Thyroid gland (tissue), 4 donors: ENCODE data around the gene DHRS4L2.
"Not testable (repeated sequence)": the region's sequence is repeated elsewhere in the genome, so short reads cannot be mapped to it uniquely, and the experiment has no call there.

Source experiments
- POLR2A ChIP-seq, 2 donors: fragments of 450-650 bp; IDR thresholded peaks; one replicate each; pipeline ENCODE4 v1.6.1; 2017; ENCODE audit warnings: antibody characterized with exemption in 2 of 2, mild to moderate bottlenecking in 2 of 2, moderate library complexity in 1 of 2
- TF ChIP-seq, protein P1 (sequence below), 6 experiments: fragments of 200-600 bp in 3 of 6; fragments of 450-650 bp in 3 of 6; sonication (generic) in 3 of 6; IDR thresholded peaks; one replicate each; pipeline ENCODE4 v1.5.1; 2016 to 2019; ENCODE audit warnings: antibody characterized with exemption in 6 of 6, mild to moderate bottlenecking in 2 of 6, inconsistent platforms in 1 of 6, moderate library complexity in 1 of 6

DNA sequence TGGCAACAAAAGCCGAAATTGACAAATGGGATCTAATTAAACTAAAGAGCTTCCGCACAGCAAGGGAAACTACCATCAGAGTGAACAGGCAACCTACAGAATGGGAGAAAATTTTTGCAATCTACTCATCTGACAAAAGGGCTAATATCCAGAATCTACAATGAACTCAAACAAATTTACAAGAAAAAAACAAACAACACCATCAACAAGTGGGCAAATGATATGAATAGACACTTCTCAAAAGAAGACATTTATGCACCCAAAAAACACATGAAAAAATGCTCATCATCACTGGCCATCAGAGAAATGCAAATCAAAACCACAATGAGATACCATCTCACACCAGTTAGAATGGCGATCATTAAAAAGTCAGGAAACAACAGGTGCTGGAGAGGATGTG lies 41.0 kb downstream of the DHRS4L2 start:
- TF ChIP-seq, protein P1, sequence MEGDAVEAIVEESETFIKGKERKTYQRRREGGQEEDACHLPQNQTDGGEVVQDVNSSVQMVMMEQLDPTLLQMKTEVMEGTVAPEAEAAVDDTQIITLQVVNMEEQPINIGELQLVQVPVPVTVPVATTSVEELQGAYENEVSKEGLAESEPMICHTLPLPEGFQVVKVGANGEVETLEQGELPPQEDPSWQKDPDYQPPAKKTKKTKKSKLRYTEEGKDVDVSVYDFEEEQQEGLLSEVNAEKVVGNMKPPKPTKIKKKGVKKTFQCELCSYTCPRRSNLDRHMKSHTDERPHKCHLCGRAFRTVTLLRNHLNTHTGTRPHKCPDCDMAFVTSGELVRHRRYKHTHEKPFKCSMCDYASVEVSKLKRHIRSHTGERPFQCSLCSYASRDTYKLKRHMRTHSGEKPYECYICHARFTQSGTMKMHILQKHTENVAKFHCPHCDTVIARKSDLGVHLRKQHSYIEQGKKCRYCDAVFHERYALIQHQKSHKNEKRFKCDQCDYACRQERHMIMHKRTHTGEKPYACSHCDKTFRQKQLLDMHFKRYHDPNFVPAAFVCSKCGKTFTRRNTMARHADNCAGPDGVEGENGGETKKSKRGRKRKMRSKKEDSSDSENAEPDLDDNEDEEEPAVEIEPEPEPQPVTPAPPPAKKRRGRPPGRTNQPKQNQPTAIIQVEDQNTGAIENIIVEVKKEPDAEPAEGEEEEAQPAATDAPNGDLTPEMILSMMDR (IDR thresholded peaks at IDR 0.05): not testable (repeated sequence)
- TF ChIP-seq POLR2A (IDR thresholded peaks at IDR 0.05): not testable (repeated sequence)
